KMS-11 (cell line): Measurements from ENCODE around the gene SPTLC1.
"Not testable (repeated sequence)": the region's sequence is repeated elsewhere in the genome, so short reads cannot be mapped to it uniquely, and the experiment has no call there.

Source experiments
- H2AFZ ChIP-seq: fragments of 200-600 bp; sonication (generic); 2 replicates; pipeline ENCODE4 v1.6.1; 2016; ENCODE audit warnings: antibody characterized with exemption, mixed run types, low read depth
- H3K27ac ChIP-seq: fragments of 200-600 bp; sonication (generic); 2 replicates; pipeline ENCODE4 v1.6.1; 2016; ENCODE audit warnings: mild to moderate bottlenecking, mixed run types
- H3K27me3 ChIP-seq: fragments of 200-600 bp; sonication (generic); 2 replicates; pipeline ENCODE4 v1.6.1; 2017; ENCODE audit warnings: mild to moderate bottlenecking, low read depth, mixed run types, moderate library complexity; ENCODE audit not compliant: insufficient read depth
- H3K36me3 ChIP-seq: fragments of 200-600 bp; sonication (generic); 2 replicates; pipeline ENCODE4 v1.6.1; 2017; ENCODE audit warnings: mild to moderate bottlenecking, mixed run types; ENCODE audit not compliant: insufficient read depth
- H3K4me1 ChIP-seq: fragments of 200-600 bp; sonication (generic); 2 replicates; pipeline ENCODE4 v1.6.1; 2016; ENCODE audit warnings: mild to moderate bottlenecking, low read depth, mixed run types; ENCODE audit not compliant: poor library complexity, severe bottlenecking
- H3K4me2 ChIP-seq: fragments of 200-600 bp; sonication (generic); 2 replicates; pipeline ENCODE4 v1.7.0; 2016; ENCODE audit warnings: mild to moderate bottlenecking, mixed run types
- H3K4me3 ChIP-seq: fragments of 200-600 bp; sonication (generic); IDR thresholded peaks from 2 replicates; pipeline ENCODE4 v1.6.1; 2017; ENCODE audit warnings: low read depth, low read length, mixed read lengths; ENCODE audit not compliant: insufficient read depth
- H3K79me2 ChIP-seq: fragments of 200-600 bp; sonication (generic); 2 replicates; pipeline ENCODE4 v1.6.1; 2016; ENCODE audit warnings: low read depth, mixed run types; ENCODE audit not compliant: insufficient read depth
- H3K9ac ChIP-seq: fragments of 200-600 bp; sonication (generic); 2 replicates; pipeline ENCODE4 v1.6.1; 2016; ENCODE audit warnings: mild to moderate bottlenecking, mixed run types
- H4K20me1 ChIP-seq: fragments of 200-600 bp; sonication (generic); 2 replicates; pipeline ENCODE4 v1.6.1; 2016; ENCODE audit warnings: mild to moderate bottlenecking, mixed run types; ENCODE audit not compliant: insufficient read depth
- CTCF ChIP-seq: fragments of 200-600 bp; sonication (generic); conservative IDR thresholded peaks from 2 replicates; pipeline ENCODE4 v1.6.1; 2017; ENCODE audit warnings: low read depth, mild to moderate bottlenecking, antibody characterized with exemption, low read length, moderate library complexity, mixed read lengths

SPTLC1 gene

GRCh38 chr9:92032891-92033290, 82.3 kb downstream of the SPTLC1 start:
- Histone ChIP-seq H3K79me2 (no peaks in the 10 kb centered on the region), H3K4me3 (no peak overlapping the region), H3K9ac (no peak overlapping the region), H4K20me1 (no peaks in the 10 kb centered on the region), H3K4me1 (no peaks in the 10 kb centered on the region), H2AFZ (no peak overlapping the region), H3K36me3 (no peaks in the 10 kb centered on the region), H3K27me3 (no peaks in the 10 kb centered on the region), H3K4me2 (no peak overlapping the region), H3K27ac (no peak overlapping the region)
- TF ChIP-seq CTCF = no peak

- H4K20me1 ChIP-seq = no peaks in the 10 kb centered on the region
- H3K27me3 ChIP-seq = no peaks in the 10 kb centered on the region
- H2AFZ ChIP-seq = no peak overlapping the region
- no peak overlapping the region for H3K4me3 ChIP-seq
- H3K27ac ChIP-seq = no peak overlapping the region
- H3K4me2 ChIP-seq = no peak overlapping the region
- H3K79me2 ChIP-seq = no peaks in the 10 kb centered on the region
- no peaks in the 10 kb centered on the region for H3K4me1 ChIP-seq
- no peak for TF ChIP-seq CTCF
- no peak overlapping the region for H3K9ac ChIP-seq
- H3K36me3 ChIP-seq = no peaks in the 10 kb centered on the region
Observed at GRCh38 chr9:92030367-92030766, 84.8 kb downstream of the SPTLC1 start.

- no peak overlapping the region for H3K4me2 ChIP-seq
- H3K4me1 ChIP-seq = no peaks in the 10 kb centered on the region
- no peak overlapping the region for H2AFZ ChIP-seq
- H3K36me3 ChIP-seq = no peaks in the 10 kb centered on the region
- H4K20me1 ChIP-seq = no peaks in the 10 kb centered on the region
- H3K9ac ChIP-seq = no peak overlapping the region
- H3K27me3 ChIP-seq = no peaks in the 10 kb centered on the region
- no peak for TF ChIP-seq CTCF
- H3K79me2 ChIP-seq = no peaks in the 10 kb centered on the region
- H3K27ac ChIP-seq = no peak overlapping the region
- H3K4me3 ChIP-seq = no peak overlapping the region
Observed at GRCh38 chr9:92029553-92029952, 85.7 kb downstream of the SPTLC1 start.

DNA sequence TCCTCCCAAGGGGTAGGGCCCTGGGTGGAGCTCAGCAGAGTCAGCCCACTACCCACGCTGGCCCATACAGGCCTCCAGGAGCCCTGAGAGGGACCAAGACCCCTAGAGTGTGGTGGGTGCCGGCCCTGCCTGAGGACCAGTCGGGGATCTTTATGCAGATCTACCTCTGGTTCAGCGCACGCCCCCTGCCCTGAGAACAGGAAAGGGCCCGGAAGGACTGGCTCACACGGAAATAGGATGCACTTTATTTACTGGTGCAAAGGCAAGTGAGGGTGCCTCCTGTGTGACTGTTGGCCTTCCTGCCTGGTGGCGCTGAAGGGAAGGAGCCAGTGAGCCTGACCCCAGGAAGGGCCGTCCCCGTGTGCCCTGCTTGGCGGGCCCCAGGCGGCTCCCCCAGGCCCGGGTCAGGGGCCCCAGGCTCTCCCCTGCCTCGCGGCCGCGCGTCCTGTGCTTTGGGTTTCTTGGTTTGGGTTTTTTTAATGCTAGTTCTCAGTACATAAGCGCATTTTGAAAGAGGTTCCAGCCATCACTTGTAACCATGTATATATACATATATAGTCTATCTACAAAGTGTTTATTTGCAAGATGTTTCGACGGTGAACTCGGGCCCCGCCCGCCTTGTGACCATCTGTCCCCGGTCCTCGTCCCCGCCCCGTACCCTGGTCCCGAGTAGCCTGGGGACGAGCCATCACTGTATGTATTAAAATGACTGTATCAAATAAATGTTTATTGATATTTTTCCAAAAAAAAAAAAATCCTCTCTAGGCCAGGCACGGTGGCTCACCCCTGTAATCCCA, 88.8 kb downstream of the SPTLC1 start:
- Histone ChIP-seq H3K79me2 (no peaks in the 10 kb centered on the region), H3K27ac (no peak overlapping the region), H3K4me1 (no peaks in the 10 kb centered on the region), H3K9ac (no peak overlapping the region), H3K4me3 (no peak overlapping the region), H3K36me3 (no peaks in the 10 kb centered on the region), H3K27me3 (no peaks in the 10 kb centered on the region), H3K4me2 (no peak overlapping the region), H2AFZ (no peak overlapping the region), H4K20me1 (no peaks in the 10 kb centered on the region)
- TF ChIP-seq CTCF = no peak

GRCh38 chr9:92021785-92022541, 93.2 kb downstream of the SPTLC1 start:
- H3K36me3 ChIP-seq, H3K4me1 ChIP-seq, H3K9ac ChIP-seq, H2AFZ ChIP-seq, H3K4me2 ChIP-seq, H4K20me1 ChIP-seq, H3K27ac ChIP-seq, H3K79me2 ChIP-seq, H3K27me3 ChIP-seq, H3K4me3 ChIP-seq: not testable (repeated sequence)
